Measurements from ENCODE around the gene TNP2.

GRCh38 chr16:11232302-11232851 lies 36.7 kb downstream of the TNP2 start:
- no peak for TF ChIP-seq CTCF (IDR thresholded peaks at IDR 0.05)
- no peak for TF ChIP-seq POLR2AphosphoS5 (IDR thresholded peaks at IDR 0.05; ENCODE audit: low read depth, low read length)
- no peak for TF ChIP-seq SIN3A (IDR thresholded peaks at IDR 0.05; ENCODE audit: borderline replicate concordance, insufficient read depth, low read depth, low read length)

Measured in Panc1 (cell line).